HG03442 (cell line): Measurements from ENCODE around the gene FAM163A.

Experiments
- ATAC-seq: cut with Tn5 transposase; IDR thresholded peaks from one replicate; pipeline ENCODE4 v1.9.1; 2021; ENCODE audit warnings: mild to moderate bottlenecking, moderate library complexity; ENCODE audit not compliant: unreplicated experiment

Gene FAM163A

GRCh38 chr1:179813626-179814545 lies 70.8 kb downstream of the FAM163A start:
- ATAC-seq: no peak

- no peak for ATAC-seq
Measured at GRCh38 chr1:179814546-179814838, 71.4 kb downstream of the FAM163A start.

GRCh38 chr1:179815641-179816040 lies 72.5 kb downstream of the FAM163A start:
- no peak for ATAC-seq

- ATAC-seq: no peak
Measured at GRCh38 chr1:179816196-179816960, 73.3 kb downstream of the FAM163A start.

GRCh38 chr1:179817056-179817455 lies 74.0 kb downstream of the FAM163A start:
- ATAC-seq: no peak

- ATAC-seq: no peak
Measured at GRCh38 chr1:179817789-179818188, 74.7 kb downstream of the FAM163A start.

GRCh38 chr1:179818260-179818659 lies 75.2 kb downstream of the FAM163A start:
- ATAC-seq: no peak

GRCh38 chr1:179818743-179819173 lies 75.7 kb downstream of the FAM163A start:
- no peak for ATAC-seq

- no peak for ATAC-seq
Measured at GRCh38 chr1:179820226-179820970, 77.3 kb downstream of the FAM163A start.

GRCh38 chr1:179821524-179821923 lies 78.4 kb downstream of the FAM163A start:
- ATAC-seq: no peak

- no peak for ATAC-seq
Measured at GRCh38 chr1:179822065-179822464, 79.0 kb downstream of the FAM163A start.

GRCh38 chr1:179823693-179824092 lies 80.6 kb downstream of the FAM163A start:
- ATAC-seq: no peak

GRCh38 chr1:179824265-179824664 lies 81.2 kb downstream of the FAM163A start:
- no peak for ATAC-seq

GRCh38 chr1:179825206-179825605 lies 82.1 kb downstream of the FAM163A start:
- ATAC-seq: no peak

GRCh38 chr1:179825798-179826460 lies 82.8 kb downstream of the FAM163A start:
- ATAC-seq: no peak

- no peak for ATAC-seq
Measured at GRCh38 chr1:179826626-179827280, 83.7 kb downstream of the FAM163A start.

- no peak for ATAC-seq
Measured at GRCh38 chr1:179828554-179829110, 85.5 kb downstream of the FAM163A start.

GRCh38 chr1:179831225-179831624 lies 88.1 kb downstream of the FAM163A start:
- no peak for ATAC-seq

- no peak for ATAC-seq
Measured at GRCh38 chr1:179831852-179832699, 89.0 kb downstream of the FAM163A start.
